ENCODE measurements around the gene NUP214.
A peak's percentile ranks its signal among the peaks of the same experiment; 100 is the strongest.

The NUP214 gene

DNA sequence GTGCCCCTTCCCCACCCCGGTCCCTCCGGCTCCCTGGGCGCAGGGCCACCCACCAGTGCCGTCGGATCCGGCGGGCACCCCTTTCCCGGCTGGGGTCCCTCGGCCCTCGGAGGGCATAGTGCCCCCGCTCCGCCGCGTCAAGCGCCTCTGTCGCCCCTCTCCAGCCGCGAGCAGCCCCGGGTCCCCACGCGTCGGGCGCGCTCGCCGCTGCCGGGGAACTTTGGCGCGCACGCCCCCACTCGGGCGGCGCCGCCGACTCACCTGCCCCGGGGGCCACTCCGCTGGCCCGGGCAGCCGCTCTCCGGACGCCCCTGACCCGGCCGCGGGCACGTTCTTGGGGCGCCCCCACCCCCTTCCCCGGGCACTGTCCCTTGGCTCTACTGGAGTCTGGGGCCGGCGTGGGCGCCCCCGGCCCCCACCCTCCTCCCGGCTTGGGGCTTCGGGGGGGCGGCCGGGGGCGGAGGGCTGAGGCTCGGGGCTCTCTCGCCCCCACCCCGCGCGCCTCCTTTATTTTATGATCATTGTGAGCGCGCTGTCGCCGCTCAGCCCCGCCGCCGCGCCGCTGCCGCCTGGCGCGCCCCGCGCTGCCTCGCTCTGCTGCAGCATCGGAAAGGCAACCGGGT lies 152.0 kb downstream of the NUP214 start:
- Histone ChIP-seq H3K4me3 (ENCODE audit: low read depth, low read length) (peak overlapping the region; percentile 30), H3K36me3 (replicated peaks) (no peaks in the 10 kb centered on the region), H3K27me3 (replicated peaks) (peaks cover 34% of the 10 kb centered on the region), H3K27ac (no peak overlapping the region)
- in situ Hi-C loops (cut with HindIII; ENCODE audit: low pct_ligation_motif_present, low sequenced_read_pairs): no loop called here
- TF ChIP-seq, protein P1, sequence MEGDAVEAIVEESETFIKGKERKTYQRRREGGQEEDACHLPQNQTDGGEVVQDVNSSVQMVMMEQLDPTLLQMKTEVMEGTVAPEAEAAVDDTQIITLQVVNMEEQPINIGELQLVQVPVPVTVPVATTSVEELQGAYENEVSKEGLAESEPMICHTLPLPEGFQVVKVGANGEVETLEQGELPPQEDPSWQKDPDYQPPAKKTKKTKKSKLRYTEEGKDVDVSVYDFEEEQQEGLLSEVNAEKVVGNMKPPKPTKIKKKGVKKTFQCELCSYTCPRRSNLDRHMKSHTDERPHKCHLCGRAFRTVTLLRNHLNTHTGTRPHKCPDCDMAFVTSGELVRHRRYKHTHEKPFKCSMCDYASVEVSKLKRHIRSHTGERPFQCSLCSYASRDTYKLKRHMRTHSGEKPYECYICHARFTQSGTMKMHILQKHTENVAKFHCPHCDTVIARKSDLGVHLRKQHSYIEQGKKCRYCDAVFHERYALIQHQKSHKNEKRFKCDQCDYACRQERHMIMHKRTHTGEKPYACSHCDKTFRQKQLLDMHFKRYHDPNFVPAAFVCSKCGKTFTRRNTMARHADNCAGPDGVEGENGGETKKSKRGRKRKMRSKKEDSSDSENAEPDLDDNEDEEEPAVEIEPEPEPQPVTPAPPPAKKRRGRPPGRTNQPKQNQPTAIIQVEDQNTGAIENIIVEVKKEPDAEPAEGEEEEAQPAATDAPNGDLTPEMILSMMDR (IDR thresholded peaks at IDR 0.05; ENCODE audit: low read depth, low read length, missing control alignments): no peak
- no peak for DNase-seq

DNA sequence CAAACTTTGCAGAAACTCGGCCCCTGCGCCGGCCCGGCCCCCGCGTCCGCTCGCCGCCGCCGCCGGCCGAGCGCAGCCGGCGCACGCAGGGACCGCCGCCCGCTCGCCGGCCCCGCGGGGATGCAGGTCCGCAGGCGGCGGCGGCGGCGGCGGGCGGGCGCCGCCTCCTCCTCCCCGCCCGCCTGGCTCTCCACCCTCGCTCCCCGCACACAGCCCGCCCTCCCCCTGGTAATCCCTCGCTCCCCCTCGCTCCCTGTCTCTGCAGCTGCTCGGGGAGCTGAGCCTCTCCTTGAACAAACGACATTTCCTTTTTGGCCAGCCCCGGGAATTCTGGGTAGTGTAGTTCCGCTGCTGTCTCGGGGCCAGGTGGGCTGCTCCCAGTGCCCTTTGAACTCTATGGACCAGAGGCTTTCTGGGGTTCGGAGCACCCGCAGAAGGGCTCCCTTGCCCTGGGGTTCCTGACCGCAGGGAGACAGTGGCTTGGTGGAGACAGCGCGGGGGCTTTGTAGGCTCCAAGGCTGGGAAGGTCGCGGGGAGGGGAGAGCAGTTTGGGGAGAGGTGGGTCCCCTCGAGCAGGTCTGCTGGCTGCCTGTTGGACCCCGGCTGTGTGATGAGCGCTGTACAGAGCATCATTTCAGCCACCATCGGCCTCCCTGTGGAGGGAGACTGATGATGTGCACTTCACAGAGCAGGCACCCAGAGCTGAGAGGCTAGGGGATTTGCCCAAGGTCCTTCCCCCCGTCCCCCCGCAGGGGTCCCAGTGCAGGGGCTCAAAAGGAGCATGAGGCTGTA lies 152.7 kb downstream of the NUP214 start:
- in situ Hi-C loops (cut with HindIII; ENCODE audit: low pct_ligation_motif_present, low sequenced_read_pairs): no loop called here
- Histone ChIP-seq H3K27me3 (replicated peaks) (peaks cover 39% of the 10 kb centered on the region), H3K4me3 (ENCODE audit: low read depth, low read length) (peak overlapping the region; percentile 39), H3K36me3 (replicated peaks) (no peaks in the 10 kb centered on the region), H3K27ac (no peak overlapping the region)
- DNase-seq: peak; percentile 67
- TF ChIP-seq, protein P1 (IDR thresholded peaks at IDR 0.05; ENCODE audit: low read depth, low read length, missing control alignments): no peak

DNA sequence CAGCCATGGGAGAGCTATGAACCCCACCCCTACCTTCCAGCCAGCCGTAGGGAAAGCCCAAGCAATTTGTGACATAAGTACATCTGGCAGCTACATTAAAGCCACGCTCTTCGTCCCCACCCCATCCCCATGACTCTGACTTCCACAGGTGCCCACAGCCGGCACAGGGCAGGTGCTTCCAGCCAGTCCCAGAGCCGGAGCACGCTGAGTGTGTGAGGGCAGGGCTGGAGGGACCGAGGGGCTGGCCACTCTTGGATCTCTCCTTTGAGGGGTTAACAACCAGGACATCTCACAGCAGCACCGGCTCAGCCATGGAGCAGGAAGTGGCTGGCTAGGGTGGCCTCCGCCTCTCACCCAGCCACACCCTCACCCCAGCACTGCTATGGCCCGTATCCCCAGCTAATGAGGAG lies 153.3 kb downstream of the NUP214 start:
- no peak overlapping the region for H3K27ac ChIP-seq

DNA sequence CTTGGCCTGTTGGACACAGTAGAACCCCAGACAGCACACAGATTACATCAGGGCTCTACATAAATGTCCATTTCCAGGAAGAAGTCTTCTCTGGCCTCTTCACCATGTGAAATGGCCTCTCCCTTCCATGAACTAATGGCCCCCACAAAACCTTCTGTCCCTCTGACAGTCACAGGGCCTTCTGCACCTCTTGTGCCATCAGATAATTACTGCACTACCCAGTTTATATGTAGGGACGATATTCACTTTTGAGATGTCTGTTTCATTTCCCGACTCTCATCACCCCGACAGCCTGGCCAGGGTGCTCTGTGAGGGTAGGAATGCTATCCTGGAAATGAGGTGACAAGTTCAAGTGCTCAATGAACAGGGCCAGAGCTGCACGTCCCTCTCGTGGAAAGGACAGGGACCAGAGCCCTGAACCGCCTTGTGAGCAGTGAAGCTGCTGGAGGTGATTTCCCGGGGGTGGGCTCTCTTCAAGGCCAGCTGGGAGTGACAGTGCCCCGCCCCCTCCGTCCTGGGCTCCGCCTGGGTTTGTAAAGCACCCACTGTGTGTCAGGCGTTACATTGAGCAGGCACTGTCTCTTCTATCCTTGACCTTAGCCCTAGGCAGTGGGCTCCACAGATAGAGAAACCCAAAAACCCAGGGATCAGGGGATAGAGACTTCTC lies 153.9 kb downstream of the NUP214 start:
- TF ChIP-seq, protein P1 (IDR thresholded peaks at IDR 0.05; ENCODE audit: low read depth, low read length, missing control alignments): no peak
- no peak overlapping the region for H3K4me3 ChIP-seq (ENCODE audit: low read depth, low read length)
- in situ Hi-C loops (cut with HindIII; ENCODE audit: low pct_ligation_motif_present, low sequenced_read_pairs): no loop called here
- H3K36me3 ChIP-seq (replicated peaks): no peaks in the 10 kb centered on the region
- DNase-seq: no peak
- peaks cover 41% of the 10 kb centered on the region for H3K27me3 ChIP-seq (replicated peaks)
- H3K27ac ChIP-seq: no peak overlapping the region

More for the DNA sequence above, 153.3 kb downstream of the NUP214 start:
- TF ChIP-seq, protein P1 (IDR thresholded peaks at IDR 0.05; ENCODE audit: low read depth, low read length, missing control alignments): no peak
- Histone ChIP-seq H3K4me3 (ENCODE audit: low read depth, low read length) (no peak overlapping the region), H3K36me3 (replicated peaks) (no peaks in the 10 kb centered on the region), H3K27me3 (replicated peaks) (peaks cover 41% of the 10 kb centered on the region)
- in situ Hi-C loops (cut with HindIII; ENCODE audit: low pct_ligation_motif_present, low sequenced_read_pairs): no loop called here
- DNase-seq: no peak

DNA sequence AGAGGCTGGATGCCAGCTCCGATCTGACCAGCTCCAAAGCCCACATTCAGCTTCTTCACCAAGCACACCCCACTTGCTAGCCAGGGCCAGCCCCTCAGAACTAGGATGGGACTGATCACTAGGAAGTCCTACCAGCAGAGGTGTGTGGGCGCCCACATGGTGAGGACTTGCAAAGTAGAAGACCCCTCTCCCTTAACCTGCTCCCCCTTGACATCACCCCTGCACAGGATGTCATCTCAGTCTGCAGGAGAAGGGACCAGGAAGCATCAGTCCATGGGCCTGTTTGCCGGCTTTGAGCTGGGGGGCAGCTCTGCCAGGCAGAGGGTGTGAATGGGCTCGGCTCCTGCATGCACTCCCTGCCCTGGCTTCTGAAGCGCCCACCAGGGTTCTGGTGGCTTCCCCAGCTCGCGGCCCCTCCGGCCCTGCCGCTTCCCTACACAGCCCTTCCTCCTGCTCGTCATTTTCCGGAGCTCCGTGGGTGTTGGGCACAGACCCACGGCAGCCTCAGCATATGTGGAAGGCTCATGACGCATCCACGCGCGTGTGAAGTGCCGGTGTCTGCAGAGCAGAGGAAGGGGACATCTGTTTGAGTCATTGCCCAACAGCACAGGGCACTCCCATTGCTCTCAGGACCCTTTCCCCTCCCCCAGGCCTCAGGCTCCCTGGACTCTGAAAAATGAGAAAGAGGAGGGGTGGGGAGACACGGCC lies 154.6 kb downstream of the NUP214 start:
- no peak overlapping the region for H3K27ac ChIP-seq
- in situ Hi-C loops (cut with HindIII; ENCODE audit: low pct_ligation_motif_present, low sequenced_read_pairs): no loop called here
- H3K27me3 ChIP-seq (replicated peaks): peaks cover 41% of the 10 kb centered on the region
- no peak overlapping the region for H3K4me3 ChIP-seq (ENCODE audit: low read depth, low read length)
- no peaks in the 10 kb centered on the region for H3K36me3 ChIP-seq (replicated peaks)
- no peak for DNase-seq
- TF ChIP-seq, protein P1 (IDR thresholded peaks at IDR 0.05; ENCODE audit: low read depth, low read length, missing control alignments): no peak
